Stimulated activated CD8-positive, alpha-beta memory T cell treated with anti-CD3 and anti-CD28 coated beads, Interleukin-12 subunit alpha, Interleukin-12 subunit beta, amount 100 ng/mL, for 1 hour (primary cell): Measurements from ENCODE around the gene LRSAM1.

Experiments
- DNase-seq: peaks from one replicate; pipeline ENCODE4 v3.0.0-alpha.2; 2020; ENCODE audit warnings: low read depth

Gene LRSAM1

DNA sequence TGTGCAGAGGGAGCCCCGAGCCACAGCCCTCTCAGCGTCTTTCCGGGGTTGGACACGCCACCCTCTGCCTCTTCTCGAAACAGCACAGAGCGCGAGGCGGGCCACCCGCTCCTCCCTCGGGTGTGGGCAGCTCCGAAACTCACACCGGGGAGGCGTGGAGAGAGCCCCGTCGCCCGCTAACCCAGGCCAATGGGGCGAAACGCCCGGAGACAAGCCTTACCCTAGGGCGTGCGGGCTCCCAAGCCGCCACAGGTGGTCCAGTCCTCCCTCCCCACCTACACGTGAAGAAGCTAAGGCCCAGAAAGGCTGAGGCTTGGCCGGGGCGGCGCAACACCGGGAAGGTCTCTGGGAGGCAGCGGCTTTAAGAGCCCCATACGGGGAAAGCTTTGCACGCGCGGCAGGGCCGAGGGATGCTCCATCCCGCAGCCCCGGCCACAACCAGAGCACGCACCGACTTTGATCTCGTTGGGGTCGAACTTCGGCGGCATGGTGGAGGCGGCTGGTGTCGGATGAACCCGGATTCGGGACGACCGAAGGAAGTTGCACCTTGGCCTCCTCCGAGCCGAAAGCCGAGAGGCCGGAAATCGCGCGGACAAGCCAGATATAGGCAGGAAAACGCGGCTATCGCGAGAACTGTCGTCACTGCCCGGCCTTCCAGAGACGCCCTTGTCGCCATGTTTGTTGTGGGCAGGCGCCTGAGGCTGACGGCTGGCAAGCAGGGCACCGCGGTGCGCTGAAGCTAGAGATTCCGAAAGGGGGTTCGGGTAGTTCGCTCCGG, at the start of gene LRSAM1, which contains the start of gene RPL12:
TSS of gene LRSAM1 (plus strand) at position 681 of the 778 bp plus-strand sequence. CDS start 3,018 bp downstream, outside the sequence.
TSS of gene RPL12 (minus strand) at position 577 of the 778 bp plus-strand sequence. CDS start at position 488, 89 bp downstream.
- peak; percentile 99 for DNase-seq

DNA sequence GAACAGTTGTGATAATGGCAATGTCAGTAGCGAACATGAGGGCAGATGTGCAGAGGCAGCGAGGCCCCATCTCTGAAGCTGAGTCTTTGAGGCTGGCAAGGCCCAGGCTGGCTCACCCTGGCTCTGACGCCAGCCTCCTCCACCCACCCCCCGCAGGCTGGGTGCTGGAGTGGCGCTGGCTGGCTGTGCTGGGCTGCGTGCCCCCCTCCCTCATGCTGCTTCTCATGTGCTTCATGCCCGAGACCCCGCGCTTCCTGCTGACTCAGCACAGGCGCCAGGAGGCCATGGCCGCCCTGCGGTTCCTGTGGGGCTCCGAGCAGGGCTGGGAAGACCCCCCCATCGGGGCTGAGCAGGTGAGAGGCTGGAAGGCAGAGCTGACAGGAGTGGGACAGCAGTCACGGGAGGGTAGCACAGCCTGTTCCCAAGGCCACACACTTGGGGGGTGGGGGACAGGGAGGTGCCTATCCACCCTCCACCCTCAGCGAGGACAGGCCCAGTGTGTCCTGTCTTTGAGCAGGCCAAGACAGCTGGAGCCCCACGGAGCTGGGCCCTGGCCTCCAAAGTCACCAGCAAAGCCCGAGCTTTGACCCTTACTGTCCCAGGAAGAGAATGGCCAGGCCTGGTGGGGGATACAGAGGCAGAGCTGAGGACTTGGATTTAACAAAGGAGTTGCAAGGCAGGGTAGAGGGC, 48.8 kb upstream of the LRSAM1 start:
- no peak for DNase-seq

DNA sequence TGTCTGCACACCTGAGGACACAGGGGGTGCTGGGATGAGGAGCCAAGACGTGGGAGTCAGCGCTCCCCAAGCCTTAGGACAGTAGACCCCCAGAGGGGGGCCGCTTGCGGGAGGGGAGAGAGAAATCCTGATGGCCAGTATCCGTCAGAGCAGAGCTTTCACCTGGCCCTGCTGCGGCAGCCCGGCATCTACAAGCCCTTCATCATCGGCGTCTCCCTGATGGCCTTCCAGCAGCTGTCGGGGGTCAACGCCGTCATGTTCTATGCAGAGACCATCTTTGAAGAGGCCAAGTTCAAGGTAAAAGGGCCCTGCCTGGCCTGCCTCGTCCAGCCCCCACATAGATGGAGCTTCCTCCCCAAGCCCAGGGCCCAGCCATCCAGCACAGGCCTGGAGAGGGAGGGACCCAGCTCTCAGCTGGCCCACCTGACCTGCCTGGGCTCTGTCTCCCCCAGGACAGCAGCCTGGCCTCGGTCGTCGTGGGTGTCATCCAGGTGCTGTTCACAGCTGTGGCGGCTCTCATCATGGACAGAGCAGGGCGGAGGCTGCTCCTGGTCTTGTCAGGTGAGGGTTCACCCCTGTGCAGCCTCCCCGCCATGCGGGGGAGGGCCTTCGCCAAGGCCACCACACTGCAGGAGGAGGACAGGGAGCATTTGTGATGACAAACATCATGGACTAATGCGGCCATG, 47.7 kb upstream of the LRSAM1 start:
- no peak for DNase-seq

DNA sequence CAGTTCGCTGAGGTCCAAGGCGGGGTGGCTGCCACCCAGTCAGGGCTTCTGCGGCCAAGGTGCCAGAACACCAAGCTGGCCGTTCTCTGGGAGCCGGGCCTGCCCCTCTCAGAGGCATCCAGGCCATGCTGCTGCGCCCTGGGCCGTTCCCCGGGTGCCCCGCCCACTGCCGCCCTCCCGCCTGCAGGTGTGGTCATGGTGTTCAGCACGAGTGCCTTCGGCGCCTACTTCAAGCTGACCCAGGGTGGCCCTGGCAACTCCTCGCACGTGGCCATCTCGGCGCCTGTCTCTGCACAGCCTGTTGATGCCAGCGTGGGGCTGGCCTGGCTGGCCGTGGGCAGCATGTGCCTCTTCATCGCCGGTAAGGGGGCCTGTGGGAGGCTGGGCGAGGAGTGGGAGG, 46.7 kb upstream of the LRSAM1 start:
- DNase-seq = no peak

DNA sequence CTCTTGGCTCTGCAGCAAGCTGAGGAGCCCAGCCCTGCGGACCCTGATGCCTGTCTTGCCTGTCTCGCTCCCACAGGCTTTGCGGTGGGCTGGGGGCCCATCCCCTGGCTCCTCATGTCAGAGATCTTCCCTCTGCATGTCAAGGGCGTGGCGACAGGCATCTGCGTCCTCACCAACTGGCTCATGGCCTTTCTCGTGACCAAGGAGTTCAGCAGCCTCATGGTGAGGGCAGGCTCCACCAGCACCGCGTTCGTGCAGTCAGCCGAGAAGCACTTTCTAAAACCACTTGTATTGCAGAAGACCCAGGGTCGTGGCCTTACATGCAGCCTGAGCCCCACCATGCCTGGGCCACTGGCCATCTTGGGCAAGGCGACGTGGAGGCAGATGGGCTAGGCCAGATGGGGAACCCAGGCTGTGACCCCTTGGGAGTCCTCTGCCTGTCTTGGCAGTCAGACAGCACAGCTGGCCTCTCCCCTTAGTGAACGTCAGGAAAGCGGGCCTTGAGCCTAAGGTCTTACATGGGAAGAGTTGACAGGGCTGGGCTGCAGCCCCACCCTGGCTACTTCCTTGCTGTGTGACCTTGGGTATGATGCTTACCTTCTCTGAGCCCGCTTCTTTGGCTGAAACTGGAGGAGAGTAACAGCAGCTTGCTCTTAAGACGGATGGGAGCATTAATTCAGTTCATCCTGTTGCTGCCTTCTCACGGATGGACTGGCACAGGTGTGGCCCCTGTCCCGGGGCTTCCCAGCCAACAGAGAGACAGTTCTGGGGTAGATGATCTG, 45.8 kb upstream of the LRSAM1 start:
- DNase-seq = no peak

DNA sequence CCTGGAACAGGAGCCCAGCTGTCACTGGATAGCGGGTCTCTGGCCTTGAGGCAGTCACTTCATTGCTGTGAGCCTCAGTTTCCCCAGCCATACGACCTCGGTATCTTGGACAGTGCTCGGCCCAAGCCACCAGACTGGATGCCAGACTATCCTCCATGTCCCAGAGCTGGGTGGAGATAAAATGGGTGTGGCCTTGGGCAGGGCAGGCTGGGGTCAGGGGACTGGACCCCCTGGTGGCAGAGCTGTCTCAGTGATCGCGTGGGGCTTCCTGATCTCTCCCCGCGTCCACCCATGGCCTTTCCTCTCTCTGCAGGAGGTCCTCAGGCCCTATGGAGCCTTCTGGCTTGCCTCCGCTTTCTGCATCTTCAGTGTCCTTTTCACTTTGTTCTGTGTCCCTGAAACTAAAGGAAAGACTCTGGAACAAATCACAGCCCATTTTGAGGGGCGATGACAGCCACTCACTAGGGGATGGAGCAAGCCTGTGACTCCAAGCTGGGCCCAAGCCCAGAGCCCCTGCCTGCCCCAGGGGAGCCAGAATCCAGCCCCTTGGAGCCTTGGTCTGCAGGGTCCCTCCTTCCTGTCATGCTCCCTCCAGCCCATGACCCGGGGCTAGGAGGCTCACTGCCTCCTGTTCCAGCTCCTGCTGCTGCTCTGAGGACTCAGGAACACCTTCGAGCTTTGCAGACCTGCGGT, 44.4 kb upstream of the LRSAM1 start:
- no peak for DNase-seq

DNA sequence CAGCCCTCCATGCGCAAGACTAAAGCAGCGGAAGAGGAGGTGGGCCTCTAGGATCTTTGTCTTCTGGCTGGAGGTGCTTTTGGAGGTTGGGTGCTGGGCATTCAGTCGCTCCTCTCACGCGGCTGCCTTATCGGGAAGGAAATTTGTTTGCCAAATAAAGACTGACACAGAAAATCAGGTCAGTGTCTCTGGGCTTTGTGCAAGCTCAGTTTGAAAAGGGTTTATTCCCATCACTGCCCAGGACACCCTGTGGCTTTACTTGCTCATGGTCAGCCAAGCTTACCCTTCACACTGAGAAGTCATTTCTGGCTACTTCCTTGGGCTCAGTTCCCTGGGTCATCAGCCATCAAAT, 43.8 kb upstream of the LRSAM1 start:
- no peak for DNase-seq

DNA sequence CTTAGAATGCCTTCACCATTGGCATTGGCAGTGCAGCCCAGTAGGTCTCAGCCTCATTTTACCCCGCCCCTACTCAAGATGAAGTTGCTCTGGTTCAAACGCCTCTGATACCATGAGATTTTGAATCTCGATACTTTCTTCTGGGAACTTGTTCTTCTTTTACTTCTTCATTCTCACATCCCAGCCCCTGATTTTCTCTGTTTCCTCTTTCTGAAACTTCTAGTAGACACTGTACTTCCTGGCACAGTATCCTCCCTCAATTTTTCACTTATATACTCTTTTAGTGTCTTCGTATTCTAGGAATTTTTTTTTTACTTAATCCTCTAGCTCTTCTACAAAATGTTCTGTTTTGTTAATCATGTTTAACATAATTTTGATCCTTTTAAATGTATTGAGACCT, 40.2 kb upstream of the LRSAM1 start:
- DNase-seq = no peak

DNA sequence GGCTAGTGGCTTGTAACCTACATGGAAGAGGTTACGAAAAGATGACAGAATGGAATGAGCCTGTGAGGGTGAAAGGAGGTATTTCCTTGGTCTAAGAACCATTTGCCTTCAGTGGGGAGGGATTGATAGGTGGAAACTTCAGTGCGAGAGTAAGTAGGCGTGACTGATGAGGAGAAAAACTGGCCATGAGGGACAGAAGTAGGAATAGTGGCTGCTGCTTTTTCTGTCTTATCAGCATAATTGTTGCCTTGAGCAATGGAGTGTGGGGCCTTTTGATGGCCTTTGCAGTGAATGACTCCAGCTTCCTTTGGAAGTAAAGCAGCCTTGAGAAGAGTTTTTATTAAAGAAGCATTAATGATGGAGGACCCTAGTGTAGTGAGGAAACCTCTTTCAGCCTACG, 36.2 kb upstream of the LRSAM1 start:
- DNase-seq = no peak

DNA sequence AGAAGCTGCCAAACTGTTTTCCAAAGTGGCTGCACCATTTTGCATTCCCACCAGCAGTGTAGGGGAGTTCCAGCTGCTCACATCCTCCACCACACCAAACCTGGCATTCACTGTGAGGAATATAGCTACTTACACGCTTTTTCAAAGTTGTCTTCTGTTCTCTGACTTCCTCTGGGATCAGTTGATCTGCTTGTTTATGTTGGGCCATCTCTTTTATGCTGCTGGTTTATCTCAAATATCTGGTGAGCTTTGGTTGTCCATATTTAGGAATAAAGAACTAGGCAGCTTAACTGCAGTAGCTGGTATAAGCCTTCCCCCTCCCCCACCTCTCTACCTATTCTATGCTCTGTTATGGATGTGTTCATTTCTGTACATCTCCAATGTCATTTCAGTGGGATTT, 35.7 kb upstream of the LRSAM1 start:
- DNase-seq = no peak

DNA sequence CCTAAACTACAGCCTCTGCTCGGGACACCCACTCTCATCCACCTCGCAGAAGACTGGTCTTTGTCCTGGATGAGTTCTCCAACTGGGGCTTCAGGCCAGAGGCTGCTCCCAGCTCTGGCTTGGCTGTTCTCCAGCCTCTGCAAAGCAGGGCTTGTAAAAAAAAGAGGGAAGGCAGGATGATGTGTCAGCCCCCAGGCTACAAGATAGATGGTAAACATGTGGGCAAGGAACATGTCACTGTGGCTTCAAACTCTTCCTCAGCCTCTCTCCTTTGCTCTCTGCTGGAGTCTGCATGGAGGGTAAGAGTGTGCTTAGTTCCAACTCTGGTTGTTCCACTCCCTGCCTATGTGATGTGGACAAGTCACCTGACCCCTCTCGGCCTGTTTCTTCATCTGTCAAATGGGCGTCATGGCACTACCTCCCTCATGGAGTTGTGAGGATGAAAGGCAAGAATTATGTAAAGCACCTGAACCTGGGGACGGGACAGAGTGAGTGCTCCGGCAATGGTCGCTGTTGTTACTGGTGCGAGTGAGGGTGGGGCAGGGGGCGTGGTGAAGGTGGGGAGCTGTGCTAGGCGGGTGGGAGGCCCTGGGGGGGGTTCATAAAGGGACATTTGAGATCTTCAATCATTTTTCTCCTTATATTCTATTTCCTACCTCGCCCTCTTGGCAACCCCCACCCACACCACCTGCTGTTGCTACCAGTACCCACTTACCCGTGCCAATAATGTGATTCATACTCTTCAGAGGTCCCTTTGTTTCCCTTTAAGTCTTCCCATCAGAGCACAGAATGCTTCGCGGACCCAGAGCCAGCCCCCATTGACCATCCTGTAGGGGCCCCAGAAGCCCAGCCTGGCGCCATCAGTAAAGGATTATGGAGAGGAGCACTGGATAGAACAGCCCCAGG, 33.9 kb upstream of the LRSAM1 start:
- no peak for DNase-seq

DNA sequence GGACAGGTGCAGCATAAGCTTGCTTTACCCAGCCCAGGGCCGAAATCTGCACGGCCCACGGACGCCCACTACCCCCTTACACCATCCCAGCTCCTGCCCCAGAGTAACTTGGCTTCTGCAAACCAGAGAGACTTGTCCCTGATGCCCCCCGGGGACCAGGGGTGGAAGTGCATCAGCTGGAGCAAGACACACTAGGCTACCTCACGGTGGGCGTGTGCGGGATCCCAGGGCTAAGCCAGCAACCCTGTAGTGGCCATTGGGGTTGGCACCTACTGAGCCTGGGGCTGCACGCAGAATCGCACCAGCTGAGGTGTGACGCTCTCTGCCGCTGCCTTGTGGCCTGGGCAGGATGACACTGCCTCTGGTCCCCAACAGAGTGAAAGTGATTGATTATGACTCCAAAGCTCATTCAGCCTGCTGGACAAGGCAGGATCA, 33.3 kb upstream of the LRSAM1 start:
- no peak for DNase-seq

DNA sequence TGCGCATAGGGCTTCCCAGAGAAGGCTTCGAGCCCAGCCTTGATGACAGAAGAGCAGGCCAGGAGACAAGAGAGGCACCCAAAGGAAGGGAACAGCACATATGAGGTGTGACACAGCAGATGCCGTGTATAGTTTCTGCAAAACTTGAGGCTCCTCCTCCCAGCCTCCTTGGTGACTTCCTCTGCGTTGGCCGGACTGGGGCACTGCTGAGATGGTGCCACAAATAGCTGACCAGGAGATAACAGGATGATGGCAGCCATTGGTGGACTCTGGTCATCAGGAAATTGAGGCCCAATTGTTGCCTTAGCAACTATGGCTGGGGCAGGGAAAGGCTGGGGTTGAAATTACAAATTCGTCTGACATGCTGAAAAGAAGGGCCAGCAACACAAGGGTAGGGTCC, 32.0 kb upstream of the LRSAM1 start:
- DNase-seq = no peak

DNA sequence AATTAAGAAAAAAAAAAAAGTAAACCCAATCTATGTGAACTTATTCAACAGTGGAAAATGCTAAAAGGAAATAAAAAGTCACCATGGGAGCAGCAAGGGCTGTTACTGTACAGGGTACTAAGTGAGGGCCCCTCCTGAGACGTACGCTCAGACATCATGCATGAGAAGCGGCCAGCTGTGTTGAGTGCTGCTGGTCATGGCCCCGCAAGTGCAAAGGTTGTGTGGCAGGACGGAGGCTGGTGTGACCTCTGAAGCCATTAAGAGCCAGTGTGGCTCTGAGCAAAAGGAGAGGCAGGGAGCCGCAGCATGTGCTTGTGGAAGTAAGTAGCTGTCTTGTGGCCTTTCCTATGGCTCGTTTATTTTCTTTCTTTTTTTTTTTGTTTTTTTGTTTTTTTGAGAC, 30.3 kb upstream of the LRSAM1 start:
- no peak for DNase-seq

DNA sequence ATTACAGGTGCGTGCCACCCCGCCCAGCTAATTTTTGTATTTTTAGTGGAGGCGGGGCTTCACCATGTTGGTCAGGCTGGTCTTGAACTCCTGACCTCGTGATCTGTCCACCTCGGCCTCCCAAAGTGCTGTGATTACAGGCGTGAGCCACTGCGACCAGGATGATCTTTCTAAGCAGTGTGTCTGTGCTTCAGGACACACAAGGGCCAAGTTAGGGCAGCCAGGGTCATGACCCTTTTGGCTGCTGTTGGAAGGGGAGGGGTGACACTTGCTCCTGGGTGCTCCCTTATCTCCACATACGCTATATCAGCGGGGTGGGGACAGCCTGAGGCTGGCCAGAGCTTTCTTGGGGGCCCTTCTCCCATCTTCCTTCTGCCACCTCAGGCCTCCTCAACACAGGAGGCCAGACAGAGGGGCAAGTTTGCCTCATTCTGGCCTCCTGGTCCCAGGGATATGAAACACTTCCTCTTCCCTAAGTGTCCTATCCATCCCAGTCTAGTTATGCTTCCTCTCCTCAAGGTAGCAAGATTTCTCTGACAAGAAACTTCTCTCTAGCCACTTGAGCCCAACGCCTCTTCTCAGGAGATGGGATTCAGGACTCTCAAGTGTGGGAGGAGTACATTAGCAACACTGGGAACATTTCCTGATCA, 29.1 kb upstream of the LRSAM1 start:
- DNase-seq = no peak

DNA sequence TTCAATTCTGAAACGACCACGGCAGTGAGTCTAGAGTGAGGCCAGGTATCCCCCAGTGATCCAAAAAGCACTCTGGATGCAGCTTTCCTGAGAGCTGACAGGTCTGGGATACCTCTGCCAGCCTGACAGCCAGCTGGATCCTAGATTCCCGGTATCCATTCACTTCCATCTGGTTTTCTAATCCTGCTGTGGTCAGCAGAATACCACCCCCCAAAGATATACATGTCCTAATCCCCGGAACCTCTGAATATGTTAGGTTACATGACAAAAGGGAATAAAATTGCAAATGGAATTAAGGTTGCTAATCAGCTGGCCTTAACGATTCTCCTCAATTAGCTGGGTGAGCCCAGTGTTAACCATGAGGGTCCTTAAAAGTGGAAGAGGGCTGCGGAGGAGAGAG, 28.5 kb upstream of the LRSAM1 start:
- no peak for DNase-seq

DNA sequence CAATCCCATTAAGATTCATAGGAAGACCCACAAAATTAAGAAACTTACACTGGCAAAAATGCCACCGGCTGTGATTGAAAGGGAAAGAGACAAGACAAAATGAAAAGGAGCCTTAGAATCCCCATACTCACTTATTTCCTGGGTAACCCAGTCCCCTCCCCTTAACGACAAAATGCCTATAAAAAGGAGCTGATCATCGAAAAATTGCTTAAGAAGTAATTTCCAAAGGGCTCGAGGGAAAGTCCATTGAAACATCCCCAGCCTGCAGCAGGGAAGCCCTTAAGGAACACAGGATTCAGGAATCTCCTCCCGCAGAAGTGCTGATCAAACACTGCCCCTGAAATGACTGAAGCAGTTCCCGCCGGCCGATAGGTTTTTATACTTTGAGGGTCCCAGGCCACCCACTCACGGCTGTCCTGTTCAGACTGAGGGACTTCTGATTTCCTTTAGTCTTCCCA, 27.8 kb upstream of the LRSAM1 start:
- no peak for DNase-seq

DNA sequence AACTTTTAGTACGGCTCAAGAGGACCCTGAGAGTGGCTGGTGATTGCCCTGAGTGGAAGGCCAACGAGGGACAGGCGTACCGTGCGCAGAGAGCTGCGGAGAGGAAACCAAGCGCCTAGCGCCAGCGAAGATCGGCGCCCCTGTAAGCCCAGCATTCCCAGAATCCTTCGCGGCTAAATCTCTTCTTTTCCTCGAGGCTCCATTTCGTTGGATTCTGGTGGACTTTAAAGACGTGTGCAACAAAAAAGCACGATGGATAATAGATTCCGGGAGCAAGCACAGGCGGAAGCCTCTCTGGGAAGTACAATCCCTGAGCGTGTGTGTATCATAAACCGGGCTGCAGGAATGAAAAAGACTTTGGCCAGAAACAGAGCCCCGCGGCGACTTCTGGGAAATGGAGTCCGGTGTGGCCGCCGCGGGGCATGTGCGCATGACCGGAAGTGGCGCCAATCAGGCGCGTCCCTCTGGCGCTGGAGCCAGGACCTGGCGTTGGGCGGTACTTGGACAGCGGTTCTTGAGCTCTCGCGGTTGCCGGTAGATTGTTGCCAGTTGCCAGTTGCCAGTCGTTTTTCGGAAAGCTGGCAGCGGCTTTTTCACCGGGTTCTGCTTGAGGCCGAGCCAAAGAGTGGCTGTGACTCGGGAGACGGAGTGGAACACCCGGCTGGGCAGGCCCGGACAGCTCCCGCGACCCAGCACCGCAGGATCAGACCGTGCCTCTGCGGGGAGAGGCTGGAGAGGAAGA, 27.2 kb upstream of the LRSAM1 start, which contains the start of gene ZNF79:
TSS of gene ZNF79 (plus strand) at position 449 of the 742 bp plus-strand sequence. CDS start 406 bp downstream, outside the sequence.
- DNase-seq = peak; percentile 88

DNA sequence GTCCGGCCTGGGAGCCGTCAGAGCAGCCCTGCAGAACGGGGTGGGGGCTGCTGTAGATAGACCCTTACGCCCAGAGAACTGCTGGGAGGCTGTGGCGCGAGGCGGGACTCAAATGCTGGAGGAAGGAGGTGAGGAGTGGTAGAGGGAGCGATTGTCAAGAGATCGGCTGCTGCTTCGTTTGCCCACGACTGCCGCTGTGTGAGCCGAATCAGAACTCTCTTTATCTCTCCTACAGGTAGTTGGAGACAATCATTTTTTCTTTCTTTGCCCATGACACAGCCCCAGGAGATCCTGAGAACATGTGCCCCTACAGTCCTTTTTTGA, 26.7 kb upstream of the LRSAM1 start:
- peak; percentile 8 for DNase-seq
